SK-N-SH treated with all-trans-retinoic acid at 6 μM for 48 hours (cell line): ENCODE data around the gene FGF10.

Source experiments
- ATAC-seq: fragments of 200-7000 bp; cut with Tn5 transposase; 3 replicates; pipeline ENCODE4 v1.9.1; 2020; ENCODE audit warnings: mild to moderate bottlenecking, moderate library complexity
- ARNTL ChIP-seq: fragments of 450-650 bp; formaldehyde crosslinking; IDR thresholded peaks from 2 replicates; pipeline ENCODE4 v1.5.0; 2020; ENCODE audit warnings: low read depth, mild to moderate bottlenecking, moderate library complexity, borderline replicate concordance
- BACH2 ChIP-seq: fragments of 250-450 bp; sonication (Bioruptor Pico); IDR thresholded peaks from 2 replicates; pipeline ENCODE4 v1.9.0; 2021; ENCODE audit warnings: mild to moderate bottlenecking, borderline replicate concordance
- CSDC2 ChIP-seq: fragments of 250-450 bp; sonication (Bioruptor Pico); IDR thresholded peaks from 2 replicates; pipeline ENCODE4 v1.5.0; 2020; ENCODE audit warnings: mild to moderate bottlenecking, moderate library complexity
- ESRRG ChIP-seq: fragments of 250-450 bp; sonication (Bioruptor Pico); IDR thresholded peaks from 2 replicates; pipeline ENCODE4 v1.6.1; 2021; ENCODE audit warnings: mild to moderate bottlenecking
- OSR1 ChIP-seq: fragments of 250-450 bp; sonication (Bioruptor Pico); IDR thresholded peaks from 2 replicates; pipeline ENCODE4 v1.8.0; 2022; ENCODE audit warnings: moderate library complexity, mild to moderate bottlenecking, inconsistent platforms
- RARB ChIP-seq: fragments of 250-450 bp; sonication (Bioruptor Pico); IDR thresholded peaks from 2 replicates; pipeline ENCODE4 v1.8.0; 2021; ENCODE audit warnings: mild to moderate bottlenecking, moderate library complexity
- TCF4 ChIP-seq: fragments of 250-450 bp; sonication (Bioruptor Pico); IDR thresholded peaks from 2 replicates; pipeline ENCODE4 v1.8.0; 2021; ENCODE audit warnings: mild to moderate bottlenecking, moderate library complexity, borderline replicate concordance
- TOX ChIP-seq: fragments of 250-450 bp; sonication (Bioruptor Pico); IDR thresholded peaks from 2 replicates; pipeline ENCODE4 v1.8.0; 2021; ENCODE audit warnings: mild to moderate bottlenecking, moderate library complexity, borderline replicate concordance
- ZC3H10 ChIP-seq: fragments of 250-450 bp; sonication (Bioruptor Pico); IDR thresholded peaks from 2 replicates; pipeline ENCODE4 v1.5.1; 2021; ENCODE audit warnings: mild to moderate bottlenecking, moderate library complexity
- ZFP3 ChIP-seq: fragments of 250-450 bp; sonication (Bioruptor Pico); IDR thresholded peaks from 2 replicates; pipeline ENCODE4 v1.5.0; 2020; ENCODE audit warnings: mild to moderate bottlenecking, moderate library complexity
- ZFP30 ChIP-seq: fragments of 450-650 bp; formaldehyde crosslinking; IDR thresholded peaks from 2 replicates; pipeline ENCODE4 v1.5.0; 2022; ENCODE audit warnings: mild to moderate bottlenecking, moderate library complexity
- ZNF565 ChIP-seq: fragments of 450-650 bp; formaldehyde crosslinking; conservative IDR thresholded peaks from 2 replicates; pipeline ENCODE4 v1.5.0; 2020; ENCODE audit warnings: low read depth, mild to moderate bottlenecking, moderate library complexity
- ZNF70 ChIP-seq: fragments of 450-650 bp; formaldehyde crosslinking; IDR thresholded peaks from 2 replicates; pipeline ENCODE4 v1.5.0; 2020; ENCODE audit warnings: mild to moderate bottlenecking, moderate library complexity
- ZNF8 ChIP-seq: fragments of 450-650 bp; formaldehyde crosslinking; IDR thresholded peaks from 2 replicates; pipeline ENCODE4 v1.5.0; 2020; ENCODE audit warnings: mild to moderate bottlenecking, moderate library complexity
- TF ChIP-seq, protein P1 (sequence below): fragments of 250-450 bp; sonication (Bioruptor Pico); IDR thresholded peaks from 2 replicates; pipeline ENCODE4 v1.8.0; 2021; ENCODE audit warnings: low read depth, mild to moderate bottlenecking, moderate library complexity, borderline replicate concordance
- TF ChIP-seq, protein P2 (sequence below): fragments of 250-450 bp; sonication (Bioruptor Pico); IDR thresholded peaks from 2 replicates; pipeline ENCODE4 v1.8.0; 2020; ENCODE audit warnings: mild to moderate bottlenecking, moderate library complexity, borderline replicate concordance
- TF ChIP-seq, protein P3 (sequence below): fragments of 250-450 bp; sonication (Bioruptor Pico); IDR thresholded peaks from 2 replicates; pipeline ENCODE4 v1.5.1; 2021; ENCODE audit warnings: mild to moderate bottlenecking, moderate library complexity
- TF ChIP-seq, protein P4 (sequence below): fragments of 250-450 bp; sonication (Bioruptor Pico); IDR thresholded peaks from 2 replicates; pipeline ENCODE4 v1.5.0; 2020; ENCODE audit warnings: mild to moderate bottlenecking, moderate library complexity

FGF10 gene

DNA sequence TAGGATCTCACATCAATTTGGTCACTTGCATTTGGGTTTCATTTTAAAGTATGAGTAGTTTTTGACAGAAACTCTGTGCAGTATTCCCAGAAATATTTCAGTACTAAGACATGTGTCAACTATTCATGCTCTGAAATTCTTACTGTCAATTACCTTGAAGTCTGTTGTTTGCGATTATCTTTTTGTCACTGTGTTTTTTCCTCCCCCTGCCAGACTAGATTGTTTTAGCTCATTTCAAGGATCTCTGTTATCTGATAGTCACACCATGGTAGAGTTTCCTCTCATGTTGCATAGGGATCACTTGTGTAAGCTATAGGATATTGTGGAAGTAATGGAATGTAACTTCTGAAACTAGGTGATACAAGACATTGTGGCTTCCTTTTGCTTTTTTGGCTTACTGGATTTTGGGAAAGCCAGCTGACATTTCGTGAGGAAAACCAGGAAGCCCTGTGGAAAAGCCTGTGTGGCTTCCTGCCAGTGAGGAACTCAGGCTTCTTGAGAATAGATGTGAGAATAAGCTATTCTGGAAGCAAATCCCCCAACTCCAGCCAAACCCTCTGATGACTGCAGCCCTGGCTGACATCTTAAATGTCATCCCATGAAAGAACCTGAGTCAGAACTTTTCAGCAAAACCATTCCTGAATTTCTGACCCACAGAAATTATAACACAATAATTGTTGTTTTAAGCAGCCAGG is 122.2 kb downstream of the FGF10 start (continued):
- TF ChIP-seq, protein P1, sequence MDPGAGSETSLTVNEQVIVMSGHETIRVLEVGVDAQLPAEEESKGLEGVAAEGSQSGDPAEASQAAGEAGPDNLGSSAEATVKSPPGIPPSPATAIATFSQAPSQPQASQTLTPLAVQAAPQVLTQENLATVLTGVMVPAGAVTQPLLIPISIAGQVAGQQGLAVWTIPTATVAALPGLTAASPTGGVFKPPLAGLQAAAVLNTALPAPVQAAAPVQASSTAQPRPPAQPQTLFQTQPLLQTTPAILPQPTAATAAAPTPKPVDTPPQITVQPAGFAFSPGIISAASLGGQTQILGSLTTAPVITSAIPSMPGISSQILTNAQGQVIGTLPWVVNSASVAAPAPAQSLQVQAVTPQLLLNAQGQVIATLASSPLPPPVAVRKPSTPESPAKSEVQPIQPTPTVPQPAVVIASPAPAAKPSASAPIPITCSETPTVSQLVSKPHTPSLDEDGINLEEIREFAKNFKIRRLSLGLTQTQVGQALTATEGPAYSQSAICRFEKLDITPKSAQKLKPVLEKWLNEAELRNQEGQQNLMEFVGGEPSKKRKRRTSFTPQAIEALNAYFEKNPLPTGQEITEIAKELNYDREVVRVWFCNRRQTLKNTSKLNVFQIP (CRISPR knock-in tag), result no peak
- no peak for TF ChIP-seq OSR1 (CRISPR knock-in tag)
- TF ChIP-seq, all 23 proteins: peak for 0

DNA sequence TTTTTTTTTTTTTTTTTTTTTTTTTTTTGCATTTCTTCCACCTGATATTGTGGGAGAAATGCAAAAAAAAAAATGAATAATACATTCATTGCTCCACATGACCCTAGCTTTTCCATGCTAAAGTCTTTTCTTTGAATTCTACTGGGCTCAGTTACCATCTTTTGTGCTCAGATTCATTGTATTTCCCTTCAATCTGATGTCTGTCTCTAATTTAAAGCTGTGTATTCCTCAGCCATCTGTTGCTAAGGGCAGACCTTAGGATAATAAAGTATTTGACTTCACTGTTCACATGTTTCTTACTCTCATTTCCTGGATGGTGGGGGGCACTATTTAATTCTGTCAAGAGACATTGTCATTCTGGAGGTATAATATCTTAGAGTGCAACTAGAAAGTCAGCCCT is 123.5 kb downstream of the FGF10 start:
- no peak for TF ChIP-seq TOX (CRISPR knock-in tag)
- TF ChIP-seq, protein P2, sequence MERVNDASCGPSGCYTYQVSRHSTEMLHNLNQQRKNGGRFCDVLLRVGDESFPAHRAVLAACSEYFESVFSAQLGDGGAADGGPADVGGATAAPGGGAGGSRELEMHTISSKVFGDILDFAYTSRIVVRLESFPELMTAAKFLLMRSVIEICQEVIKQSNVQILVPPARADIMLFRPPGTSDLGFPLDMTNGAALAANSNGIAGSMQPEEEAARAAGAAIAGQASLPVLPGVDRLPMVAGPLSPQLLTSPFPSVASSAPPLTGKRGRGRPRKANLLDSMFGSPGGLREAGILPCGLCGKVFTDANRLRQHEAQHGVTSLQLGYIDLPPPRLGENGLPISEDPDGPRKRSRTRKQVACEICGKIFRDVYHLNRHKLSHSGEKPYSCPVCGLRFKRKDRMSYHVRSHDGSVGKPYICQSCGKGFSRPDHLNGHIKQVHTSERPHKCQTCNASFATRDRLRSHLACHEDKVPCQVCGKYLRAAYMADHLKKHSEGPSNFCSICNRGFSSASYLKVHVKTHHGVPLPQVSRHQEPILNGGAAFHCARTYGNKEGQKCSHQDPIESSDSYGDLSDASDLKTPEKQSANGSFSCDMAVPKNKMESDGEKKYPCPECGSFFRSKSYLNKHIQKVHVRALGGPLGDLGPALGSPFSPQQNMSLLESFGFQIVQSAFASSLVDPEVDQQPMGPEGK (CRISPR knock-in tag), result no peak
- TF ChIP-seq, protein P3, sequence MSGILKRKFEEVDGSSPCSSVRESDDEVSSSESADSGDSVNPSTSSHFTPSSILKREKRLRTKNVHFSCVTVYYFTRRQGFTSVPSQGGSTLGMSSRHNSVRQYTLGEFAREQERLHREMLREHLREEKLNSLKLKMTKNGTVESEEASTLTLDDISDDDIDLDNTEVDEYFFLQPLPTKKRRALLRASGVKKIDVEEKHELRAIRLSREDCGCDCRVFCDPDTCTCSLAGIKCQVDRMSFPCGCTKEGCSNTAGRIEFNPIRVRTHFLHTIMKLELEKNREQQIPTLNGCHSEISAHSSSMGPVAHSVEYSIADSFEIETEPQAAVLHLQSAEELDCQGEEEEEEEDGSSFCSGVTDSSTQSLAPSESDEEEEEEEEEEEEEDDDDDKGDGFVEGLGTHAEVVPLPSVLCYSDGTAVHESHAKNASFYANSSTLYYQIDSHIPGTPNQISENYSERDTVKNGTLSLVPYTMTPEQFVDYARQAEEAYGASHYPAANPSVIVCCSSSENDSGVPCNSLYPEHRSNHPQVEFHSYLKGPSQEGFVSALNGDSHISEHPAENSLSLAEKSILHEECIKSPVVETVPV, result no peak
- TF ChIP-seq BACH2 (CRISPR knock-in tag), result no peak
- no peak for TF ChIP-seq ZFP3
- no peak for TF ChIP-seq ZNF8 (CRISPR knock-in tag)
- TF ChIP-seq, protein P4, sequence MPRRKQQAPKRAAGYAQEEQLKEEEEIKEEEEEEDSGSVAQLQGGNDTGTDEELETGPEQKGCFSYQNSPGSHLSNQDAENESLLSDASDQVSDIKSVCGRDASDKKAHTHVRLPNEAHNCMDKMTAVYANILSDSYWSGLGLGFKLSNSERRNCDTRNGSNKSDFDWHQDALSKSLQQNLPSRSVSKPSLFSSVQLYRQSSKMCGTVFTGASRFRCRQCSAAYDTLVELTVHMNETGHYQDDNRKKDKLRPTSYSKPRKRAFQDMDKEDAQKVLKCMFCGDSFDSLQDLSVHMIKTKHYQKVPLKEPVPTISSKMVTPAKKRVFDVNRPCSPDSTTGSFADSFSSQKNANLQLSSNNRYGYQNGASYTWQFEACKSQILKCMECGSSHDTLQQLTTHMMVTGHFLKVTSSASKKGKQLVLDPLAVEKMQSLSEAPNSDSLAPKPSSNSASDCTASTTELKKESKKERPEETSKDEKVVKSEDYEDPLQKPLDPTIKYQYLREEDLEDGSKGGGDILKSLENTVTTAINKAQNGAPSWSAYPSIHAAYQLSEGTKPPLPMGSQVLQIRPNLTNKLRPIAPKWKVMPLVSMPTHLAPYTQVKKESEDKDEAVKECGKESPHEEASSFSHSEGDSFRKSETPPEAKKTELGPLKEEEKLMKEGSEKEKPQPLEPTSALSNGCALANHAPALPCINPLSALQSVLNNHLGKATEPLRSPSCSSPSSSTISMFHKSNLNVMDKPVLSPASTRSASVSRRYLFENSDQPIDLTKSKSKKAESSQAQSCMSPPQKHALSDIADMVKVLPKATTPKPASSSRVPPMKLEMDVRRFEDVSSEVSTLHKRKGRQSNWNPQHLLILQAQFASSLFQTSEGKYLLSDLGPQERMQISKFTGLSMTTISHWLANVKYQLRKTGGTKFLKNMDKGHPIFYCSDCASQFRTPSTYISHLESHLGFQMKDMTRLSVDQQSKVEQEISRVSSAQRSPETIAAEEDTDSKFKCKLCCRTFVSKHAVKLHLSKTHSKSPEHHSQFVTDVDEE (CRISPR knock-in tag), result no peak
- TF ChIP-seq CSDC2 (CRISPR knock-in tag), result no peak

DNA sequence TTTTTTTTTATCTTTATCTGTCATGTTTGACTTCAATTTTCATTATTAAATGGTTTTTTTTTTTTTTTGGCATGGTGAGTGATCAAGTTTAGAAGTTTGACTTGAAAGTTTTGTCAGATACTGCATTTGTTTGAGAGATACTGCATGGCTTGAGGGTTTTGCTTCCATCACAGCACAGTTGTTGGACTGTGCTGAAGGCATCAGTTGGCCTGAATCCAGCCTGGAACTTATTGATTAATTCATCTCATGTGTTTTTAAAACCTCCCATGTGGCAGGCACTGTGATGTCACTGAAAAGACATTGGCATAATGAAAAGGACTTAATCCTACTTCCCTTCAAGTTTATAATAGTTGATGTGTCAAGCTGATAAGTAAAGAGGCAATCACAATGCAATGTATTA is 128.4 kb downstream of the FGF10 start:
- no peak for ATAC-seq
- TF ChIP-seq CSDC2 (CRISPR knock-in tag) (no peak), BACH2 (CRISPR knock-in tag) (no peak), ZNF8 (CRISPR knock-in tag) (no peak), ZNF565 (no peak), ESRRG (no peak)
- TF ChIP-seq, protein P3, result no peak
- TF ChIP-seq, protein P2 (CRISPR knock-in tag), result no peak
- TF ChIP-seq, all 23 proteins: peak for 0

More for the DNA sequence above, 123.5 kb downstream of the FGF10 start:
- ATAC-seq, result no peak

DNA sequence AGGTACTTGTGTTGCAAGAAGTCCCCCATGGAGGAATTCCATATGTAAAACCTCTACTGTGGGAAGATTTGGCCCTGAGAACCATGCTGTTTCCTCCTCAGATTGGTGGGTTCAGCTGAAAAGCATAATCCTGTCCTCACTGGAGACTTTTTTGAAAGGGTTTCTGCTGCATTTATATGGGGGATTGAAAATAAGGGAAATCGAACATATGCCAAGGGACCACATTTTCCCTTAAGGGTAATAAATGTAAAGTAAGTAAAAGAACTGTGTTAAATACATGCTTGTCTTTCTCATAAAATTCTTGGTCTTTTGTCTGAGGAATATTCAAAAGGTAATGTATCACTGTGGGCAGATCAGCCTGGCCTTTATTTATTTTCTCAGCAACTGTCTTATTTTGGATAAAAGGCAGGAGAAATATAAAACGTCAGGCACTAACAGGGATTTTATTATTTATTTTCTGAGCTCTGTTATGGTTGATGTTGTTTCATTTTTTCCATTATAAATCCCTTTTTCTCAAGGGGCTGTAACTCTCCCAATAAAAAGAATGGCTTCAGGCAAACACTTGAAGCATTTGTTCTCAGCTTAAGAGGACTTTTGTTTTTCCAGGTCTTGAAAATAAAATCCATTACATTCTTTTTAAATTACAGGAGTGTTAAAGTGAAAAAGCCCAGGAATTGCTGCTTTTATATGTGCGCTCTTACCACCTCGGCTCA is 131.4 kb downstream of the FGF10 start:
- no peak for ATAC-seq
- TF ChIP-seq CSDC2 (CRISPR knock-in tag) (no peak), ARNTL (no peak), TCF4 (CRISPR knock-in tag) (no peak), OSR1 (CRISPR knock-in tag) (no peak), ZNF8 (CRISPR knock-in tag) (no peak), RARB (CRISPR knock-in tag) (no peak), ZFP3 (no peak), ZC3H10 (CRISPR knock-in tag) (no peak), ZNF70 (CRISPR knock-in tag) (no peak), TOX (CRISPR knock-in tag) (no peak), ZFP30 (no peak)
- TF ChIP-seq, protein P3, result no peak
- TF ChIP-seq, protein P2 (CRISPR knock-in tag), result no peak
